LNCAP (cell line): Measurements from ENCODE around the gene TBC1D9B.

ENCODE experiments used
- TF ChIP-seq, protein P1 (sequence below): fragments of 450-650 bp; IDR thresholded peaks from 2 replicates; pipeline ENCODE4 v1.5.1; 2017; ENCODE audit warnings: mild to moderate bottlenecking

The TBC1D9B gene

DNA sequence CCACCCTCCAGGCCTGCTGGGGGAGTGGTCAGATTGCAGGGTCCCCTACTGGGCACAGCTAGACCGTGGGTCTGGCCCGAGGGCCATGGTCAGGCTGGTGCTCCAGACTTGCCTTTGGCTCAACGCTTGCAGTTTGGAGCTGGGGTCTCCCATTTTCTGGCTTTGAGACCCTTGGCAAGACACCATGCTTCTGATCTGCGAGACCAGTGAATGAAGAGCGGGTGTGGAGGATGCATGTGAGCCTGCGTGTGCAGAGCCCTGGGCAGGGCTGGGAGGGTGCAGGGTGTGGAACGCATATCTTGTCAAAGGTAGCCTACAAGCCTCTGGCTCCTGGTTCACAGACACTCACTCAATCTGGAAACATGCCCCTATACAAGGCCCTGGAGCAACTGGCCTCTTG lies 43.0 kb downstream of the TBC1D9B start:
- TF ChIP-seq, protein P1, sequence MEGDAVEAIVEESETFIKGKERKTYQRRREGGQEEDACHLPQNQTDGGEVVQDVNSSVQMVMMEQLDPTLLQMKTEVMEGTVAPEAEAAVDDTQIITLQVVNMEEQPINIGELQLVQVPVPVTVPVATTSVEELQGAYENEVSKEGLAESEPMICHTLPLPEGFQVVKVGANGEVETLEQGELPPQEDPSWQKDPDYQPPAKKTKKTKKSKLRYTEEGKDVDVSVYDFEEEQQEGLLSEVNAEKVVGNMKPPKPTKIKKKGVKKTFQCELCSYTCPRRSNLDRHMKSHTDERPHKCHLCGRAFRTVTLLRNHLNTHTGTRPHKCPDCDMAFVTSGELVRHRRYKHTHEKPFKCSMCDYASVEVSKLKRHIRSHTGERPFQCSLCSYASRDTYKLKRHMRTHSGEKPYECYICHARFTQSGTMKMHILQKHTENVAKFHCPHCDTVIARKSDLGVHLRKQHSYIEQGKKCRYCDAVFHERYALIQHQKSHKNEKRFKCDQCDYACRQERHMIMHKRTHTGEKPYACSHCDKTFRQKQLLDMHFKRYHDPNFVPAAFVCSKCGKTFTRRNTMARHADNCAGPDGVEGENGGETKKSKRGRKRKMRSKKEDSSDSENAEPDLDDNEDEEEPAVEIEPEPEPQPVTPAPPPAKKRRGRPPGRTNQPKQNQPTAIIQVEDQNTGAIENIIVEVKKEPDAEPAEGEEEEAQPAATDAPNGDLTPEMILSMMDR = no peak

DNA sequence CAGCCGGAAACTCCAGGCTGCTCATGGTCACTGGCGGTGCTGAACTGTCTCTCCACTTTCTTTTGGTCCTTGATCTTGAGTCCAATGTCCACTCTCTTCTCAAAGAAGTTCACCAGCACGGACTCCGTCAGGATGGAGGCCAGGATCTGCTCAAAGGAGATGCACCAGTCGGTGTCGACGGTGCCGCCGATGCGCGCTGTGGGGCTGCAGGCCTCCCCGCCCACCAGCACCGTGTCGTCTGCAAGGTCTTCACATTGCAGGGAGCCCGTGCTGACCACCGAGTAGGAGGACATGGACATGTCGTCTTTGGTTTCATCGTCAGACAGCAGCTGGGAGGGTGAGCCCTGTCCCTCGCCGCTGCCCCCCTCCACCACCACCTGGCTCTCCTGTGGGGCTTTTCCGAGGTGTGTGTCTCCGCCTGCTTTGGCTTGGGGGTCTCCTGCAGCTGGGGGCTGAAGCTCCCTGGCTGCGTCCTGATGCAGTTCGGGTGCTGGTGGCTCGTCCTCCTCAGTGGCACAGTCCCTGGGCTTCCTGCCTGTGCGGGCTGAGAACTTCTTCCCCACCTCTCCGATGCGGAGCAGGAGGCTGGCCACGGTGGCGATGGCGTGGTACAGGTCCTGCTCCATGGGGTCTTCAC lies 44.1 kb downstream of the TBC1D9B start:
- TF ChIP-seq, protein P1 = no peak

DNA sequence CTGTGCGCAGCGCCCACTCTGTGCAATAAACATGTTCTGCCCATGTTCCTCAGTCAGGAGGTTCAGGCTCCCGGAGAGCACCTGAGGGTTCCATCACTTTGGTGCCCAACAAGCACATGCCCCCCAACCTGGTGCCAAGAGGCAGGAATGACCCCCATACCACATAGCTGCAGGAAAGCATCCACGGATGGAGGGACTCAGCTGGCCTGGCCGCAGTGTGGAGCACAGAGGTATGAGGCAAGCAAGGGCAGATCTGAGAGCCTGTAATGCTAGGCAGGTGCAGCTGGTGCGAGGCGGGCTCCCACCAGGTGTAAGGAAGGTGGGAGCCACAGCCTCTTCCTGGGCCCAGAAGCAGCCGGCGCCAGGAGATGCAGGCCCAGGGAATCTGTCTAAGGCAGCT lies 44.8 kb downstream of the TBC1D9B start:
- TF ChIP-seq, protein P1 = no peak

DNA sequence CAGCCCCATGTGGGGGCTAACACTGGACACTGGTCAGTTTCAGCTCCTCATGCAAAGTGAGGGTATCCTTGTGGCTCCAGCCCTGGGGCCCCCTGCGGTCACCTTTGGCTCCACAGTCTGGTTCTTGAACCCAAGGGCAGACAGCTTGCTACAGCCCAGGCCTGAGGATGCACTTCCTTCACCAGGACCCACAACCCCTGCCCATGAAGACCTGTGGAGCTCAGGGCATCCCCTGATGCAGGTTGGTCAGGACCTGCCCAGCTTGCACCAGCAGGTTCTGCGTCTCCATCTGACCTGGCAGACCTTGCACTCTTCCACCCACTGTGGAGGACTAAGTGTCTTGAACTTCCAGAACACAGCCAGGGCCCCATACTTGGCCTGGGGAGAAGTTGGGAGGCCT lies 45.4 kb downstream of the TBC1D9B start:
- TF ChIP-seq, protein P1 = no peak

DNA sequence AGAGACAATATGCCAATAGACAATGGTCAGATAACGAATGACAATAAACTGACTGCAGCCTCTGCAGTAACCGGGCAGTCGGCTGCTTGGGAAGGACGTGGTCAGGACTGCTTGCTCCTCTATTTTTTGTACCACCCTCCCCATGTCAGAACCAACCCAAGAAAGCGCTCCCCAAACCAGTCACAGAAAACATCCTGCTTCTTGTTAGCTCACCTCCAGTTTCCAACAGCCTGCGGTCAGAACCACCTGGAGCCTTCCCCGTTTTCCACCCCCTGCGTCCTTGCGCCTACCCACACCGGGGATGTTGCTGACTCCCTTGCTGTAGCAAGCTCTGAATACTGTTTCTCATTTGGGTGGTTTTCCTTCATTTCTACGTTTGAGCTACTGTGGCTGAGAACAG lies 47.4 kb downstream of the TBC1D9B start:
- TF ChIP-seq, protein P1 = no peak

DNA sequence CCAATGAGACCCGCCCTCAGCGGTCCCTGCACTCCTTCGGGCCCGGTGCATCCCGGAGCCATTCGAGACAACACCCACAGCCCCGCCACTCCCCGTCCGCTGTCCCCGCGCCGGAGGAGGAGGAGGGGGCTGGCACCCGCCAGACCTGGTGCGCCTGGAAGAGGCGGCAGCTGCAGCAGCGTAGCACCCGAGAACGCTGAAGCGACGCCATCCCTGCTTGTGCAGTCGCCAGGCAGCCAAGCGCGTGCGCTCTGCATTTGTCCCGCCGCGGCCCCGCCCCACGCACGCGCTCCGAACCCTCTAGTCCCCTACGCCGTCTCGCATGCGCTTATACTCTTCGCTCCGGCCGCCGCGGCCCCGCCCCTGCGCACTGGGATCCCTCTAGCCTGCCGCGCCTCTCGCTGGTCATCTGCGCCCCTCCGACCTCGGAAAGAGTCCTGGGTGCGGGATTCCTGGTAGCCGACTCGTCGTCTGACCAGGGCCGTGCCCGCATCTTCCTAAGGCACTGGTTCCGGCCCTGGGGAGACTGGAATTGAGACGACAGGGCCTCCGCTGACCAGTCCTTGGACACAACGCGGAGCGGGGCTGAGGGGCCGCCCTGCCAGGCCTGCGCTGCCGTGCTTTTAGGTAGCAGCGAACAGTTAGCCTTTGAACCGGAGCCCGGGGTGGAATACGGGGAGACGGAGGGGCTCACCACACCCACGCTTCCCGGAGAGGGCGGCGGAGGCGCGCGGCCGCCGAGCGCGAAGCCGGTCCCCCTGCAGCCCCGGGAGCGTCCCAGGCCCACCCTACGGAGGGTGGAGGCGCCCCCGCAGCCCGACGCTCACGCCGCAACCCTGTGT lies 48.9 kb downstream of the TBC1D9B start, which contains the start of gene MRNIP:
Gene MRNIP (minus strand): TSS at position 232 of the 842 bp plus-strand sequence. CDS start 21 bp downstream, at position 211.
- TF ChIP-seq, protein P1 = no peak

DNA sequence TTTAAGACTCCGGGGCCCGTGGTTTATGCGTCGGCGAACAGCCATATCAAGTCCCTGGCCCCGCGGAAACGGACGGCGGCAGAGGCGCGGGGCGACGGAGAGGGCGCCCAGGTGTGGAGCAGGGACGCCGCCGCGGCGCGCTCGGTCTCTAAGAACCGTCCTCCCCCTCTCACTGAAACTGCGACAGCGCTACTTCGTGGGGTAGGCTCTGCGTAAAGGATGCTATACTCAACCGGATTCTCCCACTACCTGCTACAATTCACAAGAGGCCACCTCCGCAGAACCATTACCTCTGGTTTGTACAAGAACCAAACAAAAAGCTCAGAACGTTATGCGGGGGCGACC lies 49.5 kb downstream of the TBC1D9B start:
- TF ChIP-seq, protein P1 = no peak
